Testis (tissue), 2 donors: Measurements from ENCODE around the gene CCR6.
"Not testable (repeated sequence)": the region's sequence is repeated elsewhere in the genome, so short reads cannot be mapped to it uniquely, and the experiment has no call there.

Source experiments
- POLR2A ChIP-seq: fragments of 450-650 bp; IDR thresholded peaks from one replicate; pipeline ENCODE4 v1.6.1; 2017; ENCODE audit warnings: antibody characterized with exemption, mild to moderate bottlenecking, moderate library complexity
- TF ChIP-seq, protein P1 (sequence below), 3 experiments: fragments of 450-650 bp in 2 of 3; fragments of 200-600 bp in 1 of 3; sonication (generic) in 1 of 3; IDR thresholded peaks; one replicate each; pipeline ENCODE4 v1.5.1; 2016 to 2019; ENCODE audit warnings: antibody characterized with exemption in 3 of 3, mild to moderate bottlenecking in 2 of 3, moderate library complexity in 1 of 3

DNA sequence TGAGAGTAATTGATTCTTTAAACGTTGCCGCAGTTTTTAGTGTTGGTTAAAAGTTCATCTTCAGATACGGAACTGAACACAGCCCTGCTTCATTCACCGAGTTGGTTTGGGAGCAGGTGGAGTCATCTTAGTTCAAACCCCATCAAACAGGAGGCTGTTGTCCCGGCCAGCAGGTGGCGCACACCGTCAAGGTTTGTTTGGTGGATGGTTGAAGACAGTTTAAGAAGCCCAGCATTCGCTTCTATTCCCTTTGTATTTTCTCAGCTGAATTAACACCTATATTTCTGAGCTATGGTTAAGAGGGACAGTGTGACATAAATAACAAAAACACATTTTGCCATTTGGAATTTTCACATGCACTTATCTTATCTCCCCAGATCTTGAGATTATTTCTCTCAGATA lies 60.0 kb downstream of the CCR6 start:
- TF ChIP-seq, protein P1, sequence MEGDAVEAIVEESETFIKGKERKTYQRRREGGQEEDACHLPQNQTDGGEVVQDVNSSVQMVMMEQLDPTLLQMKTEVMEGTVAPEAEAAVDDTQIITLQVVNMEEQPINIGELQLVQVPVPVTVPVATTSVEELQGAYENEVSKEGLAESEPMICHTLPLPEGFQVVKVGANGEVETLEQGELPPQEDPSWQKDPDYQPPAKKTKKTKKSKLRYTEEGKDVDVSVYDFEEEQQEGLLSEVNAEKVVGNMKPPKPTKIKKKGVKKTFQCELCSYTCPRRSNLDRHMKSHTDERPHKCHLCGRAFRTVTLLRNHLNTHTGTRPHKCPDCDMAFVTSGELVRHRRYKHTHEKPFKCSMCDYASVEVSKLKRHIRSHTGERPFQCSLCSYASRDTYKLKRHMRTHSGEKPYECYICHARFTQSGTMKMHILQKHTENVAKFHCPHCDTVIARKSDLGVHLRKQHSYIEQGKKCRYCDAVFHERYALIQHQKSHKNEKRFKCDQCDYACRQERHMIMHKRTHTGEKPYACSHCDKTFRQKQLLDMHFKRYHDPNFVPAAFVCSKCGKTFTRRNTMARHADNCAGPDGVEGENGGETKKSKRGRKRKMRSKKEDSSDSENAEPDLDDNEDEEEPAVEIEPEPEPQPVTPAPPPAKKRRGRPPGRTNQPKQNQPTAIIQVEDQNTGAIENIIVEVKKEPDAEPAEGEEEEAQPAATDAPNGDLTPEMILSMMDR (IDR thresholded peaks at IDR 0.05): peak in 1 of 3 experiments; percentile 15
- TF ChIP-seq POLR2A: not testable (repeated sequence)
